Mucosa of descending colon (tissue), 3 donors: ENCODE data around the gene ATF6B. TPM values are rescaled to one million over a fixed set of nuclear protein-coding genes. Genes with fewer than 3 reads are reported as not detected.

Source experiments
- ATAC-seq: fragments of 200-7000 bp; cut with Tn5 transposase; one replicate; pipeline ENCODE4 v1.9.1; 2020; ENCODE audit warnings: mild to moderate bottlenecking, moderate library complexity
- DNase-seq, 3 donors: peaks; one replicate each; pipeline ENCODE4 v3.0.0-alpha.2; 2020
- H3K36me3 ChIP-seq: fragments of 200-600 bp; one replicate; pipeline ENCODE4 v1.8.0; 2021; ENCODE audit warnings: low read depth, mild to moderate bottlenecking
- H3K4me1 ChIP-seq: fragments of 200-600 bp; one replicate; pipeline ENCODE4 v1.8.0; 2021; ENCODE audit warnings: low read depth, mild to moderate bottlenecking
- H3K4me3 ChIP-seq: fragments of 200-600 bp; one replicate; pipeline ENCODE4 v1.8.0; 2021; ENCODE audit warnings: mild to moderate bottlenecking
- H3K9me3 ChIP-seq: fragments of 200-600 bp; one replicate; pipeline ENCODE4 v1.8.0; 2021; ENCODE audit warnings: mild to moderate bottlenecking
- CTCF ChIP-seq: fragments of 200-600 bp; IDR thresholded peaks from one replicate; pipeline ENCODE4 v1.8.0; 2022; ENCODE audit warnings: antibody characterized with exemption, mild to moderate bottlenecking
- intact Hi-C, 2 donors: fragments of 100-400 bp; cut with DNase I in 1 of 2; cut with micrococcal nuclease in 1 of 2; formaldehyde crosslinking; loops; one replicate each; pipeline versions ENCODE4 v1.11.0 to v1.11.1; 2022; cut with DNase I, micrococcal nuclease
- total RNA-seq, 3 donors: library from RNA; stranded (reverse); fragmentation: NEBNext Ultra II Directional in 2 of 3; extraction: Animal tissue kit (Norgen Biotek cat#: 25700) in 2 of 3; gene quantifications; one replicate each; pipeline versions ENCODE4 v1.2.1 to v1.2.4, GENCODE V29; 2021 to 2023
- donor health status: DM: no; HTN: no; CAD: no; lungs with moderate emphysema.
- donor health status: DM: no; HTN: no; CAD: no.
- donor health status: DM: no; HTN: yes; CAD: no.

ATF6B gene
- total RNA-seq, 3 donors from 2014 or later: 79.9 to 121 (median 97.4) TPM

- DNase-seq (no peak), ATAC-seq (no peak)
- no peak overlapping the region for H3K4me3 ChIP-seq
- TF ChIP-seq CTCF: no peak
- intact Hi-C loops: no loop called here
- no peaks in the 10 kb centered on the region for H3K9me3 ChIP-seq
- H3K36me3 ChIP-seq: no peaks in the 10 kb centered on the region
- peaks cover 10% of the 10 kb centered on the region for H3K4me1 ChIP-seq
Measured at GRCh38 chr6:32111424-32112066, 16.5 kb downstream of the ATF6B start.

GRCh38 chr6:32110632-32111031, 17.4 kb downstream of the ATF6B start:
- peak; percentile 24 for ATAC-seq
- H3K4me3 ChIP-seq: no peak overlapping the region
- no peaks in the 10 kb centered on the region for H3K36me3 ChIP-seq
- intact Hi-C loops: no loop called here
- DNase-seq: no peak
- H3K9me3 ChIP-seq: no peaks in the 10 kb centered on the region
- H3K4me1 ChIP-seq: peaks cover 10% of the 10 kb centered on the region
- TF ChIP-seq CTCF: no peak

- DNase-seq: no peak
- H3K4me1 ChIP-seq: peaks cover 10% of the 10 kb centered on the region
- TF ChIP-seq CTCF: no peak
- ATAC-seq: no peak
- H3K4me3 ChIP-seq: no peak overlapping the region
- H3K9me3 ChIP-seq: no peaks in the 10 kb centered on the region
- H3K36me3 ChIP-seq: no peaks in the 10 kb centered on the region
- intact Hi-C loops: no loop called here
Measured at GRCh38 chr6:32109765-32110160, 18.3 kb downstream of the ATF6B start.

GRCh38 chr6:32109114-32109764, 18.8 kb downstream of the ATF6B start, which contains the start of gene TNXB:
Gene TNXB (minus strand): TSS chr6:32109338. CDS start chr6:32098198, 11,140 bp downstream.
- Histone ChIP-seq H3K9me3 (no peaks in the 10 kb centered on the region), H3K4me1 (peaks cover 10% of the 10 kb centered on the region), H3K36me3 (no peaks in the 10 kb centered on the region), H3K4me3 (no peak within 1 kb of the TSS)
- no peak for TF ChIP-seq CTCF
- peak; percentile 43 for ATAC-seq
- intact Hi-C loops: no loop called here
- DNase-seq: peak in 1 of 3 donors; percentile 50

- TF ChIP-seq CTCF: no peak
- Histone ChIP-seq H3K36me3 (no peaks in the 10 kb centered on the region), H3K9me3 (no peaks in the 10 kb centered on the region), H3K4me3 (no peak overlapping the region), H3K4me1 (peaks cover 10% of the 10 kb centered on the region)
- ATAC-seq: peak; percentile 10
- intact Hi-C loops: no loop called here
- no peak for DNase-seq
Measured at GRCh38 chr6:32108727-32109113, 19.3 kb downstream of the ATF6B start.
